ENCODE results near the gene PRF1.
"Not testable (repeated sequence)": the region's sequence is repeated elsewhere in the genome, so short reads cannot be mapped to it uniquely, and the experiment has no call there.

The PRF1 gene

GRCh38 chr10:70592746-70593512, 9.6 kb downstream of the PRF1 start:
- peak; percentile 94 to 96 for DNase-seq

- DNase-seq = no peak
Measured at GRCh38 chr10:70592186-70592735, 10.3 kb downstream of the PRF1 start.

DNA sequence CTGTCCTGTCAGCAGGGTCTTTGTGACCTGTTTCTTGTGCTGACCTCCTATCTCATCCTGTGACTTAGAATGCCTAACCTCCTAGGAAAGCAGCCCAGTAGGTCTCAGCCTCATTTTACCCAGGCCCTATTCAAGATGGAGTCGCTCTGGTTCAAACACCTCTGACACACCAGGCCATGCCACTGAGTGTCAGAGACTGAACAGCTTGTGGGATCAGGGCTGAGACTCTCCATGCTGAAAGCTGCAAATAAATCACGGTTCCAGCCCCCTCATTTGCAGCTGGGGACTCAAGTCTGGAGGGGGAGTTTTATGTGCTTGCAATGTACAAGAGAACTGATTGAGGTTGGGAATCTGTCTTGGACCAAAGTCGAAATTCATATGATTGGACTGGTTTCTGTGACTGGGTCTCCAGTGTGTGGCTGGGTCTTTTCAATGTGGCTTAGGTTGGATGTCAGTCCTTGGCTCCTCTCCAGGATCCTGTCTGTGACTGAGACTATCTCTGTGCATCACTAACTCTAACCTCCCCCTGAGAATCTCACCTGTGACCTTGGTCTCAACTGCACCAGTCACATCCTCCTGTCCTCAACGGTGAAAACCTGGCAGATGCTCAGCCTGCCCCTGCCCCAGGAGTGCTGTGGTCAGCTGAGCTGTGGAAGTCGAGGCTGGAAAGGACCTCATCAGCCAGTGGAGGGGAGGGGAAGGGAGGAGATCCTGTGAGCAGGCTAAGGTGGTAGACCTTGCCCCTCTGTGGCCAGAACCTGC, 11.7 kb downstream of the PRF1 start:
- no peak for DNase-seq

DNA sequence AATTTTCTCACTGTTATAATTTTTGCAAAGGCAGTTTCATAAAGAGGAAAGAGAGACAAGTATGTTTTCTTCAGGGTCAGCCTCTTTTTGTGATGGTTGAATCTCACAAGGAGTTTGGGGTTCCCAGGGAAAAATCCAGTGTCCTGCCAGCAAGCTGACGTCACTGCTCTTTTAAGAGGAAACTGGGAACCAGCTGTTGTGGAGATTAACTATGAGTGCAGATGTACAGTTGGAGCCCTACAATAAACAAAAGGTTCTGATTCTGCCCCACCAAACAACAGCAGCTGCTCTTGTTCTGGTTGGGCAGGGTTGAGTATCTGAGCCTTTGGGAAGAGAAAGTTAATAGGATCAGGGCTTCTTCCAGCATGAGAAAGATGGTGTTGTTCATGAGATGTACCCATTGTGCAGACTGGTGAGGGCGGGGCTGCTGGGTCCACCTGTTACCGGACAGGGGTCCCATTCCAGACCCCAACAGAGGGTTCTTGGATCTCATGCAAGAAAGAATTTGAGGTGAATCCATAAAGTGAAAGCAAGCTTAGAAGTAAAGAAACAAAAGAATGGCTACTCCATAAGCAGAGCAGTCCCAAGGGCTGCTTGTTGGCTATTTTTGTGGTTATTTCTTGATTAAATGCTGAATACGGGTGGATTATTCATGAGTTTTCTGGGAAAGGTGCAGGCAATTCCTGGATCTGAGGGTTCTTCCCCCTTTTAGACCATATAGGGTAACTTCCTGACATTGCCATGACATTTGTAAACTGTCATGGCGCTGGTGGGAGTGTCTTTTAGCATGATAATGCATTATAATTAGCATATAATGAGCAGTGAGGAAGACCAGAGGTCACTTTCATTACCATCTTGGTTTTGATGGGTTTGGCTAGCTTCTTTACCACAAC, 12.5 kb downstream of the PRF1 start:
- no peak for DNase-seq

DNA sequence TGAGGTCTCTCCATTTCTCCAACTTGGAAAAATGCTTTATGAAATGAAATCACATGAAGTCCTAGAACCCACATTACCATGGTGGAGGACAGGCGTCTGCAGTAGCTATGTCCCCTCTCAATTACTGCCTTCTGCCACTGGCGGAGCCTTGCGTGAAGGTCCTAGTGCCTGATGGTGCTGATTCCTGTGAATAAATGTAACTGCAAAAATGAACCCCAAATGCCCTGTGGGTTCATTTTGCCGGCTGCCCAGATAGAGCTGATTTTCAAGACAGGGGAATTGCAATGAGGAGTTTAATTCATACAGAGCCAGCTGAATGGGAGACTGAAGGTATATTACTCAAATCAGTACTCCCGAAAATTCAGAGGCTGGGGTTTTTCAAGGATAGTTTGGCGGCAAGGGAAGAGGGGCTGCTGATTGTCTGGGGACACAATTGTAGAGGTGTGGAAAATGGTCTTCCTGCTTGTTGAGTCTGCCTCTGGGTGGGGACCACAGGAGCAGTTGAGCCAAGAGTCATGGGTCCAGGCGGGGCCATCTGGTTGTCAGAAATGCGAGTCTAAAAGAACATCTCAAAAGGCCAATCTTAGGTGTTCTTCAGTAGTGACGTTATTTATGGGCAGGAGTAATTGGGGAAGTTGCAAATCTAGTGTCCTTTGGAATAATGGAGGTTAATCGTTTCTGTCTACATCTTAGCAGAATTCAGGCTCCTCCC, 13.5 kb downstream of the PRF1 start:
- peak in 1 of 2 experiments; percentile 10 for DNase-seq

DNA sequence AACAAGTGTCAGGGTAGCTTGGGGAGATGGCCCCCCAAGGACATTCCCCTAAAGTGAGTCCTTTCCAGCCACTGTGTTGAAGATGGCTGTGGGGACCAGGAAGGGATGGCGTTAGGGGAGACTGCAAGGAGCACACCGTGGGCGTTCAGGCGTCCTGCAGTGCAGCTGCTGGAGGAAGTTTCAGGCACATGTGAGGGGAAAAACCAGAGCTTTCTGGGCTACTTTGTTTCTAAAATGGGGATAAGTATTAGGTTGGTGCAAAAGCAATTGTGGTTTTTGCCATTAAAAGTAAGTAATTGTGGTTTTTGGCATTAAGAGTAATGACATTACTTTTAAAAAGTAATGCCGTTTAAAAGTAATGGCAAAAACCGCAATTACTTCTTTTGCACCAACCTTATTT, 14.3 kb downstream of the PRF1 start:
- peak in 1 of 2 experiments; percentile 19 for DNase-seq

- no peak for DNase-seq
Measured at GRCh38 chr10:70587045-70587658, 15.4 kb downstream of the PRF1 start.

DNA sequence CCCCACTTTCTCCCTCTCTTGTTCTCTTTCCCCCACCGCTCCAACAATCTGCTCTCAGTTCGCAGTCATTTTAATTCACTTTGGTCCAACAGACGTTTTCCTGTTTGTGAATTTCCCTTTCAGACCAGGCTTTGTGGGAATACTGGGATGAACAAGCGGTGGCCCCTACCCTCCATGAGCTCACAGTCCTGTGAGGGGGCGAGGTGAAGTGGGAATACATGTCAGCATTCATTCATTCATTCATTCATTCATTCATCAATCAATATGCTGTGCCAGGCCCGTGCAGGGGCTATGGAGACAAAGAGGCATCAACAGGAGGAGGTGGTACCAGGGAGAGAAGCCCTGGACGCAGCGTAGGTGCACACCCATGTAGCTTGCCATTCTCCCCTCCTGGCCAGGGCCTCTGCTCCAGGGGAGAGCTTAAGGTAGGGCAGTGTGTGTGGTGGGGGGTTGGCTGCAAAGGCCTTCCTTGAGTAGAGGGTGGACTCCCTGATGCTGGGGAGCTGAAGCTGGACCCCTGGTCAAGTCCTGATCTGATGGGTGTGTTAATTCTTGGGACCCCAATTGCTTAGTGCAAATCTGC, 16.1 kb downstream of the PRF1 start:
- no peak for DNase-seq

GRCh38 chr10:70585578-70586169, 16.9 kb downstream of the PRF1 start:
- DNase-seq = no peak

DNA sequence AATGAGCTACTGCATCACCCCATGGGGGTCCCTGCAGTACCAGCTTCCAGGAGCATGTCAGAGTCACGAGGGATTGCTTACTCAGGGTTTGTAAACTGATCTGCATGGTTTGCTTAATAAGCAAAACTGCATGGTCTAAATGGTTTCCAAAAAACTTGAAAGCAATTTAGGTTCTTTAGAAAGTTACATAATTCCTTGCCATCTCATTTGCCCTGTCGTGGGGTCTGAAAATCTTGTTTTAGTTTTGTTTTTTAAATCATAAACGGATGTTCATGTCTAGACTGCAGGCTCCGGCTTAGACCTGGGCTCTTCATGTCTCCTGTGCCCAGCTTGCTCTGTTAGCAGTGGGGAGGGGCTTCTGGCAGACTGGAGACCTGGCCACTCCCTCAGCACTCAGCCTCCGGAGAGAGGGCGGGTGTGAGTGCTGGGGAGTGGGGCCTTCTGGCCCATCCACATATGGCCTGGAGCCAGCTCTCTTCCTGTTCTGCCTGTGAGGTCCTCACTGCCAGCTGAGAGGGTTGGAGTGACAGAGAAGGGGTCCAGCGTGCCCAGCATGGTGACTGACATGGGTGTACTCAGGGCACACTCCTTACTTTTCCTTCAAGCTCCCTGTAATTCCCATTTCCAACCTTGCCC, 17.5 kb downstream of the PRF1 start:
- DNase-seq = peak in 1 of 2 experiments; percentile 20

GRCh38 chr10:70584366-70584765, 18.2 kb downstream of the PRF1 start:
- DNase-seq = no peak

DNA sequence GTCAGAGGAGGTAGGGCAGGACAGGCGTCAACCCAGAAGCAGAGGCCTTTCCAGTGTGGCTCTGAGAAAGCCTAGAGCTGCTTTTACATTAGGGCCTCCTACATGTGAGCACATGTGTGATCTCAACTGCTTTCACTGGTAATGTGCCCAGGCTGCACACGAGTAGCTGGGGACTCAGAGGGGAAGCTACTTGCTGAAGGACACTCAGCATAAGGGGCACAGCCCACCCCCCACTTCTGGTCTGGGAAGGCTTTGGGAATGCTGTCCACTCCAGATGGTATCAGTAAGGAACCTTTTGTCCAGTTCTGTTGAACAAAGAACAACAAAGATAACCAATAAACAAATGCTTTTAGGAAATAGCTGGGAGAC, 18.9 kb downstream of the PRF1 start:
- no peak for DNase-seq

- no peak for DNase-seq
Measured at GRCh38 chr10:70582793-70583668, 19.5 kb downstream of the PRF1 start.

DNA sequence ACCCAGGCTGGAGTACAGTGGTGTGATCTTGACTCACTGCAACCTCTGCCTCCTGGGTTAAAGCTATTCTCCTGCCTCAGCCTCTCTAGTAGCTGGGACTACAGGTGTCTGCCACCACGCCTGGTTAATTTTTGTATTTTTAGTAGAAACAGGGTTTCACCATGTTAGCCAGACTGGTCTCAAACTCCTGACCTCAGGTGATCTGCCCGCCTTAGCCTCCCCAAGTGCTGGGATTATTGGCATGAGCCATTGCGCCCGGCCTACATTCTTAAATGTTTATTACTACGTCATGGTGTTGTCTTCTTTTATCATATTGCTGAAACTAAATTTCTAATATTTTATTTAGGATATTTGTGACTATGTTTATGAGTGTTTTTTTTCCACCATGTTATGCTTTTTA, 21.4 kb downstream of the PRF1 start:
- DNase-seq = not testable (repeated sequence)

DNA sequence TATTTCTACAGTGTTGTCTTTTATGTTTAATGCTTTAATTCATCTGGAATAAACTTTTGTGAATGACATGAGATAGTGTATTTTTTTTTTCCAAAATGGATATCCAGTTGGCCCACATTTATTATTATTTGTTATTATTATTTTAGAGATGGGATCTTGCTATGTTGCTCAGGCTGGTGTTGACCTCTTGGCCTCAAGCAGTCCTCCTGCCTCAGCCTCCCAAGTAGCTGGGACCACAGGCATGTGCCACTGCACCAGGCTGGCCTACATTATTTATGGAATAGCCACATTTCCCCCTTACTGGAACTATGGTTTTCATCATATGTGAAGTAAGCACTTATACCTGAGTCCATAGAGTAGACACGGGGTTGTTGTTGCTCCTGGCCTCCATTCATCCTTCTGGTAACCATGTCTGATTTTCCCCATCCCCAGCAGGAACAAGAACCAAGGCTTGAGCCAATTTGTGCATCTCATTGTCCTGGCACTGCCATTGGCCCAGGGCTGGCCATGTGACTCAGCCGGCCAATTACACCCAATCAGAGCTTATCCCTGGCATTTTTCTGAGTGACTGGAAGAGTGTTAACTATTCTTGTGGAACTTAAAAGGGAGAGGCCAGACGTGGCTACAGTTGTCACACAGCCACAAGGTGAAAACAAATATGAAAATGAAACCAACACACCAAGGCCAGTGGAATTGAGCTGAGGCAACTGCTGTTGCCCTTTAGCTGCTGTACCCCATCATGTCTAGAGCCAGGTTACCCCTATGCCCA, 23.1 kb downstream of the PRF1 start:
- no peak for DNase-seq

DNA sequence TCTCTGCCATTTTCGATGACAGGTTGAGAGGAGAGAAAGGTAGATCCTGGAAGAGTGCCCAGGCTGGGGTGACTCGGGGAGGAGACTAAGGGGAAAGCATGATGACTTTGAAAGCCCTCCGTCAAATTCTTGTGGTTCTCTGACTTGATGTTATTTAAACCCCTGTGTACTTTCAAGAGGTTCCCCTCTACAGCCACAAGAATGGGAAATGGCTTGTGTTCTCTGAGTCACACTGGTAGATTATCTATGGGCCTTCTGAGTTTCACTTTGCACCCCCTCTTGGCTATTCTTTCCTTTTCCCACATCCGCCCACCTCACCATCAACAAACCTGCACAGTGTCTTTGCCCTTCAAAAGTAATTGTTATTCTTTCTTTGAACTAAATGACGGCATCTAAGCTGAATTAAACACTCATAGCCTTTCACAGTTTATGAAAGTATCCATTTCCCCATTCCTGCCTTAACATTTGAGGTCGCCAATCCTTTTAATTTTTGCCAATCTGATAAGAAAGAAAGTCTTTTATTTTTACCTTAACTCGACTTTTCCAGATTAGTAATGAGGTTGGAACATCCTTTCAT, 24.1 kb downstream of the PRF1 start:
- DNase-seq = peak; percentile 51 to 53

- DNase-seq = no peak
Measured at GRCh38 chr10:70576803-70577517, 25.6 kb downstream of the PRF1 start.

All from Kasumi-1 (cell line).